Neutrophil (primary cell): ENCODE measurements around the gene PCP2.
A peak's percentile ranks its signal among the peaks of the same experiment; 100 is the strongest.

Source experiments
- H3K27ac ChIP-seq: fragments of 200-600 bp; sonication (generic); 2 replicates; pipeline ENCODE4 v1.5.1; 2016; ENCODE audit warnings: mild to moderate bottlenecking, moderate library complexity
- H3K27me3 ChIP-seq: fragments of 200-600 bp; sonication (generic); 2 replicates; pipeline ENCODE4 v1.6.0; 2016; ENCODE audit warnings: mild to moderate bottlenecking
- H3K36me3 ChIP-seq: fragments of 200-600 bp; sonication (generic); 2 replicates; pipeline ENCODE4 v1.5.1; 2017
- H3K4me1 ChIP-seq, 2 experiments: fragments of 200-600 bp in 1 of 2; sonication (generic) in 1 of 2; 1 replicate in 1 of 2; 2 replicates in 1 of 2; pipeline versions ENCODE4 v1.5.1 to v1.6.1; 2013 to 2016; ENCODE audit warnings: low read depth in 1 of 2, low read length in 1 of 2, mild to moderate bottlenecking in 1 of 2, moderate library complexity in 1 of 2; ENCODE audit not compliant: control insufficient read depth in 1 of 2, insufficient read depth in 1 of 2
- H3K4me3 ChIP-seq, 2 experiments: fragments of 200-600 bp in 1 of 2; sonication (generic) in 1 of 2; 1 replicate in 1 of 2; 2 replicates in 1 of 2; pipeline ENCODE4 v1.5.1; 2013 to 2016; ENCODE audit warnings: low read depth in 1 of 2, low read length in 1 of 2, mild to moderate bottlenecking in 1 of 2, moderate library complexity in 1 of 2
- H3K9me3 ChIP-seq: fragments of 200-600 bp; sonication (generic); 2 replicates; pipeline ENCODE4 v1.5.1; 2016
- TF ChIP-seq, protein P1 (sequence below): fragments of 200-600 bp; sonication (generic); IDR thresholded peaks from 2 replicates; pipeline ENCODE4 v1.5.1; 2016; ENCODE audit warnings: antibody characterized with exemption

The PCP2 gene

DNA sequence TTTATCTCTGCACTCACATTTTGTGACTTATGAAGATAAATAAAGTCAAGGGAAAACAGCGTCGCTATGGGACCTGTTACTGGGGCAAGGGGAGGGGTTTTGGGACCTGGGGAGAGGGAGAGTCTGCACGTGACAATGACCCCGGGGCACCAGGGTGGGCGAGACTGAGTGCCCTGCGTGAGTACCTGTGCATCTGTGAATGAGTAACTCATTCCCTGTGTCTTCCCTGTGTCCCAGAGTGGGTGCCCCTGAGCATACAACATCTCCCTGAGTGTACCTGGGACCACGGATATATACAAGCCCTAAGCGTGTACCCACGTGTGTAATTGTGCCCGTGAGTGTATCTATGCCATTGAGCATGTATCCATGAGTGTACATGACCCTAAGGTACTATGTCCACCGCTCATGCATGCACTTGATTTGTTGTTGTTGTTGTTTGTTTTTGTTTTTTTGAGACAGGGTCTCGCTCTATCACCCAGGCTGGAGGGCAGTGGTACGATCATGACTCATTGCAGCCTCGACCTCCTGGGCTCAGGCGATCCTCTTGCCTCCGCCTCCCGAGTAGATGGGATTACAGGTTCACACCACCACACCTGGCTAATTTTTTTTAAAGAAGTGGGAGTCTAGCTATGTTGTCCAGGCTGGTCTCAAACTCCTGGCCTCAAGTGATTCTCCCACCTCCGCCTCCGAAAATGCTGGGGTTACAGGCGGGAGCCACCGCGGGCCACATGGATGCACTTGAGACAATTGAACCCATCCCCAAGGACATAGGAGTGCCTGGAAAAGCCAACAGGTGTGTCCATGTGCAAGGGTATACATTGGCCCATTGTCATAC is 46.5 kb upstream of the PCP2 start:
- Histone ChIP-seq H3K27me3 (no peaks in the 10 kb centered on the region), H3K27ac (peak overlapping the region; percentile 96), H3K36me3 (peaks cover 31% of the 10 kb centered on the region), H3K4me1 (peaks cover 71 to 73% of the 10 kb centered on the region in 2 experiments), H3K9me3 (no peaks in the 10 kb centered on the region), H3K4me3 (peak overlapping the region; percentile 97 to 100)
- TF ChIP-seq, protein P1, sequence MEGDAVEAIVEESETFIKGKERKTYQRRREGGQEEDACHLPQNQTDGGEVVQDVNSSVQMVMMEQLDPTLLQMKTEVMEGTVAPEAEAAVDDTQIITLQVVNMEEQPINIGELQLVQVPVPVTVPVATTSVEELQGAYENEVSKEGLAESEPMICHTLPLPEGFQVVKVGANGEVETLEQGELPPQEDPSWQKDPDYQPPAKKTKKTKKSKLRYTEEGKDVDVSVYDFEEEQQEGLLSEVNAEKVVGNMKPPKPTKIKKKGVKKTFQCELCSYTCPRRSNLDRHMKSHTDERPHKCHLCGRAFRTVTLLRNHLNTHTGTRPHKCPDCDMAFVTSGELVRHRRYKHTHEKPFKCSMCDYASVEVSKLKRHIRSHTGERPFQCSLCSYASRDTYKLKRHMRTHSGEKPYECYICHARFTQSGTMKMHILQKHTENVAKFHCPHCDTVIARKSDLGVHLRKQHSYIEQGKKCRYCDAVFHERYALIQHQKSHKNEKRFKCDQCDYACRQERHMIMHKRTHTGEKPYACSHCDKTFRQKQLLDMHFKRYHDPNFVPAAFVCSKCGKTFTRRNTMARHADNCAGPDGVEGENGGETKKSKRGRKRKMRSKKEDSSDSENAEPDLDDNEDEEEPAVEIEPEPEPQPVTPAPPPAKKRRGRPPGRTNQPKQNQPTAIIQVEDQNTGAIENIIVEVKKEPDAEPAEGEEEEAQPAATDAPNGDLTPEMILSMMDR, result no peak

DNA sequence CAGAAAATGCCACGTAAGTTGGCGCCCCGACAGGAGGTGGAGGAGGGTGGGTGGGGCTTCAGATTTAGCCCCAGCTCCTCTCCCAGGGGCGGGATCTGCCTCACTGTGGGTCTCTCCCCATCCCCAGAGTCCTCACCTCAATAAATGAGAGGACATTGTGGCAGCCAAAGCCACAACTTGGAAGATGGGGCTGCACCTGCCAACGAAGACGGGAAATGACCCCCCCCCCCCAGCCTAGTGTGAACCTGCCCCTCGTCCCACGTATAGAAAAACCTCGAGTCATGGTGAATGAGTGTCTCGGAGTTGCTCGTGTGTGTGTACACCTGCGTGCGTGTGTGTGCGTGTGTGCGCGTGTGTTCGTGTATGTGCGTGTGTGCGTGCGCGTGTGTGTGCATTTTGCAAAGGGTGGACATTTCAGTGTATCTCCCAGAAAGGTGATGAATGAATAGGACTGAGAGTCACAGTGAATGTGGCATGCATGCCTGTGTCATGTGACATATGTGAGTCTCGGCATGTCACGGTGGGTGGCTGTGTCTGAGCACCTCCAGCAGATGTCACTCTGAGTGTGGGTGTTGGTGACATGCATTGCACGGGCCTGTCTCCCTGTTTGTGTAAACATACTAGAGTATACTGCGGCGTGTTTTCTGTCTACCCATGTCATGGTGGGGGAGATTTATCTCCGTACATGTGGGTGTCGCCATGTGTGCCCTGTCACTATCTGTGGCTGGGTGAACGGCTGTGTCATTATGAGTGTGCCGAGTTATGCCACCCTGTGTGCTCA is 45.6 kb upstream of the PCP2 start:
- no peaks in the 10 kb centered on the region for H3K27me3 ChIP-seq
- H3K9me3 ChIP-seq, result no peaks in the 10 kb centered on the region
- peaks cover 79 to 81% of the 10 kb centered on the region in 2 experiments for H3K4me1 ChIP-seq
- peaks cover 25% of the 10 kb centered on the region for H3K36me3 ChIP-seq
- TF ChIP-seq, protein P1, result peak; percentile 13
- H3K27ac ChIP-seq, result peak overlapping the region; percentile 96
- peak overlapping the region; percentile 61 to 100 for H3K4me3 ChIP-seq

DNA sequence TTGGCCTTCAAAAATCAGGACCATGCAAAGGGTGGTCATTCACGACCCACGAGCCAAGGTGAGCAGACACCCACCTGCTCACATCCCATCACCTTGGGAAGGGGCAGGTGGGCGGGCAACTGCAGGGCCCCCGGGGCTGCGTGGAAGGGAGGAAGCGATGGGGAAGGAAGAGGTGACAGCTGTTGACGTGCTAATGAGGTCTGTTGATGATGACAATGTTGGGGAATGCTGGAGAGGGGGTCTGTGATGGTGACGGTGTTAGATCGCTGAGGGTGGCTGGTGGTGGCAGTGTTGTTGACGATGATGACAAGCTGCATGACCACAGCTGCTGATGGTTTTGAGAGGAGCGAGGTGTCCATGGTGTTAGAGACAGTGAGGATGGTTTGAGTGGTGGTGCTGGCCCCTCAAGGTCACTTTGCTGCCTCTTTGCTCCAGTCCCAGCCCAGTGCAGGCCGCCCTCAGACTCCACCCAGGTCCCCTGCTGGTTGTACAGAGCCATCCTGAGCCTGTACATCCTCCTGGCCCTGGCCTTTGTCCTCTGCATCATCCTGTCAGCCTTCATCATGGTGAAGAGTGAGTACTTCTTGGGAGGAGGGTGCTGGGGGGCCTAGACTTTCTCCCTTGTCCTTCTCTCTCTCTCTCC is 44.3 kb upstream of the PCP2 start:
- H3K27me3 ChIP-seq, result no peaks in the 10 kb centered on the region
- H3K9me3 ChIP-seq, result no peaks in the 10 kb centered on the region
- peaks cover 93 to 94% of the 10 kb centered on the region in 2 experiments for H3K4me1 ChIP-seq
- H3K27ac ChIP-seq, result peak overlapping the region; percentile 96
- H3K4me3 ChIP-seq, result peak overlapping the region; percentile 61 to 100
- TF ChIP-seq, protein P1, result peak; percentile 25
- H3K36me3 ChIP-seq, result peaks cover 11% of the 10 kb centered on the region

DNA sequence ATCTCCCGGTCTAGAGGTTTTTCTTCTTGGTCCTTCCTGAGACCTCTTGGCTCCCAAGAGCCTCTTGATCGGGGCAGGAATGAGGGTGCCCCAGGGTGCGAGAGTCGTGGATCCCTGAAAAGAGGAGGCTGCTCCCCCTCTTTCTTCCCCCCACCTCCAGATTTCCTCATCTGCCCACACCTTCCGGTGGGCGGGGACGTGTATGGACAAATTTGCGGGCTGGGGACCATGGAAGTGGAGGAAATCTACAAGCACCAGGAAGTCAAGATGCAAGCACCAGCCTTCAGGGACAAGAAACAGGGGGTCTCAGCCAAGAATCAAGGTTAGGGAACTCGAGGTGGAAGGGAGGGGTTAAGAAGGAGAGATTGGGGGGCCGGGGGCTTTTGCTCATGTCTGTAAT is 43.3 kb upstream of the PCP2 start, which contains the start of gene MCEMP1:
Gene MCEMP1 (plus strand): TSS at position 237 of the 400 bp plus-strand sequence. CDS start 31 bp downstream, at position 268.
- Histone ChIP-seq H3K9me3 (no peaks in the 10 kb centered on the region), H3K4me3 (peak within 1 kb of the TSS; percentile 61 to 100), H3K36me3 (peaks cover 4% of the 10 kb centered on the region), H3K4me1 (peaks cover 94% of the 10 kb centered on the region in 2 experiments), H3K27ac (peak within 1 kb of the TSS; percentile 96), H3K27me3 (no peaks in the 10 kb centered on the region)
- TF ChIP-seq, protein P1, result no peak

DNA sequence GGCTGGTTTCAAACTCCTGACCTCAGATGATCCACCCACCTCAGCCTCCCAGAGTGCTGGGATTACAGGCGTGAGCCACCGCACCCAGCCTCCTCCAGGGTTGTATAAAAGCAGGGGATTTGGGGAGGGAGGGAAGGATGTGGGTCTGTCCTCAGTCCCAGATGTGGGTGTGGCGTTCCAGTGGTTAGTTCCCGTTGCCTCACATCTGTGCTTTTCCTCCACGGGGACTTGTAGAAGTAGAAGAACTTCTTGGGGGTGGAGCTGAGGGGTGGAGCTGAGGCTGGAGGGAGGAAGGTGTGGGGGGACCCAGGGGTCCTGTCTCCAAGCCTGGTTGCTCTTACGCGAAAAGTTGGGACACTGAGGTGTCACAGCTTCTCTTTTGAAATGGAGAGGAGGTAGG is 42.9 kb upstream of the PCP2 start:
- Histone ChIP-seq H3K36me3 (peaks cover 4% of the 10 kb centered on the region), H3K9me3 (no peaks in the 10 kb centered on the region), H3K27me3 (no peaks in the 10 kb centered on the region), H3K27ac (peak overlapping the region; percentile 96), H3K4me1 (peaks cover 92 to 93% of the 10 kb centered on the region in 2 experiments), H3K4me3 (peak overlapping the region; percentile 61 to 100)
- TF ChIP-seq, protein P1, result no peak
